Coronary artery (tissue), 2 donors: ENCODE results near the gene GLIPR2.

Experiments
- DNase-seq: peaks from one replicate; pipeline ENCODE4 v3.0.0-alpha.2; 2017; ENCODE audit warnings: low spot score
- H3K27ac ChIP-seq, 2 donors: fragments of 200-600 bp; sonication (generic); one replicate each; pipeline ENCODE4 v1.5.1; 2016 to 2019
- H3K4me3 ChIP-seq: fragments of 200-600 bp; sonication (generic); 2 replicates; pipeline ENCODE4 v1.5.1; 2016; ENCODE audit warnings: mild to moderate bottlenecking, moderate library complexity
- TF ChIP-seq, protein P1 (sequence below): fragments of 200-600 bp; sonication (generic); IDR thresholded peaks from one replicate; pipeline ENCODE4 v1.5.1; 2019; ENCODE audit warnings: antibody characterized with exemption

Gene GLIPR2

DNA sequence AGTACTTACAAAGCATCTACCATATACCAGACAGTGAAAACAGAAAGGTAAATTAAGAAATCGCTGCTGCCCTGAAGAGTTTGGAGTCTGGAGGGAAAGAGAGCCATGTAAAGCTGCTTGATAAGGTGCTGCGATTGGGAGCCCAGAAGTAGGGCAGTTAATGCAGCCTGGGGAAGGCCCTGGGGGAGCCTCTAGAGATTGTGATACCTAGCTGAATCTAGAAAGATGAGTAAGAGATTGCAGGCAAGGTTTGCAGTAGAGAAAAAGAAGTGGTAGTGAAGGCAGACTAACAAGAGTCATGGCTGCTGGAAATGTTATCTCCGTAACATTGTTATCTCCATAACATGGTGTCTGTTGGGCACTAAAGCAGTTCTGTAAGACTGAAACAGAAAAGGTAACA, 24.0 kb upstream of the GLIPR2 start:
- TF ChIP-seq, protein P1, sequence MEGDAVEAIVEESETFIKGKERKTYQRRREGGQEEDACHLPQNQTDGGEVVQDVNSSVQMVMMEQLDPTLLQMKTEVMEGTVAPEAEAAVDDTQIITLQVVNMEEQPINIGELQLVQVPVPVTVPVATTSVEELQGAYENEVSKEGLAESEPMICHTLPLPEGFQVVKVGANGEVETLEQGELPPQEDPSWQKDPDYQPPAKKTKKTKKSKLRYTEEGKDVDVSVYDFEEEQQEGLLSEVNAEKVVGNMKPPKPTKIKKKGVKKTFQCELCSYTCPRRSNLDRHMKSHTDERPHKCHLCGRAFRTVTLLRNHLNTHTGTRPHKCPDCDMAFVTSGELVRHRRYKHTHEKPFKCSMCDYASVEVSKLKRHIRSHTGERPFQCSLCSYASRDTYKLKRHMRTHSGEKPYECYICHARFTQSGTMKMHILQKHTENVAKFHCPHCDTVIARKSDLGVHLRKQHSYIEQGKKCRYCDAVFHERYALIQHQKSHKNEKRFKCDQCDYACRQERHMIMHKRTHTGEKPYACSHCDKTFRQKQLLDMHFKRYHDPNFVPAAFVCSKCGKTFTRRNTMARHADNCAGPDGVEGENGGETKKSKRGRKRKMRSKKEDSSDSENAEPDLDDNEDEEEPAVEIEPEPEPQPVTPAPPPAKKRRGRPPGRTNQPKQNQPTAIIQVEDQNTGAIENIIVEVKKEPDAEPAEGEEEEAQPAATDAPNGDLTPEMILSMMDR = no peak
- DNase-seq = no peak
- no peak overlapping the region for H3K27ac ChIP-seq

GRCh38 chr9:36113999-36114398, 22.5 kb upstream of the GLIPR2 start:
- TF ChIP-seq, protein P1 = no peak
- DNase-seq = no peak
- Histone ChIP-seq H3K27ac (no peak overlapping the region), H3K4me3 (no peak overlapping the region)

More for the DNA sequence above, 24.0 kb upstream of the GLIPR2 start:
- H3K4me3 ChIP-seq = no peak overlapping the region

GRCh38 chr9:36116593-36116992, 19.9 kb upstream of the GLIPR2 start:
- H3K27ac ChIP-seq = no peak overlapping the region
- TF ChIP-seq, protein P1 = no peak
- DNase-seq = no peak
- H3K4me3 ChIP-seq = no peak overlapping the region

DNA sequence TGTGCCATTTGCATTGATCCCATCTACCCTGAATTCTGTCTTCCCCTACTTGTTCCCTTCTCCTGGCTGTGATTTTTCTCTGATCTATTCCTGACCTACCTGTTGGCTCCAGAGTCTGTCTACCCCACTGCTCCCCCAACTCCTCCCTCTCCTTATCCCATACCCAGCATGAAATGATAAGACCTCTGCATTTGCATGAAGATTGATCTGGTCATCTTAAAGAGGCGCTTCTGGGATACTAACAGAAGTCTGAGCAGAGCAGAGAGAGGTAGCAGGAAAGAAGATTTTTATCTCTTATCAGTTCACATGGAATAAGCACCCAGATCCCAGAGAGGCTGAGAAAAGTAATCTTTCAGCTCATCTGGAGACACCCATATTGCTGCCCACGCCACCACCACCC, 18.3 kb upstream of the GLIPR2 start:
- no peak overlapping the region for H3K4me3 ChIP-seq
- no peak for DNase-seq
- no peak overlapping the region for H3K27ac ChIP-seq
- TF ChIP-seq, protein P1 = no peak

GRCh38 chr9:36118706-36119105, 17.8 kb upstream of the GLIPR2 start:
- TF ChIP-seq, protein P1 = no peak
- DNase-seq = no peak
- H3K4me3 ChIP-seq = no peak overlapping the region
- H3K27ac ChIP-seq = no peak overlapping the region

DNA sequence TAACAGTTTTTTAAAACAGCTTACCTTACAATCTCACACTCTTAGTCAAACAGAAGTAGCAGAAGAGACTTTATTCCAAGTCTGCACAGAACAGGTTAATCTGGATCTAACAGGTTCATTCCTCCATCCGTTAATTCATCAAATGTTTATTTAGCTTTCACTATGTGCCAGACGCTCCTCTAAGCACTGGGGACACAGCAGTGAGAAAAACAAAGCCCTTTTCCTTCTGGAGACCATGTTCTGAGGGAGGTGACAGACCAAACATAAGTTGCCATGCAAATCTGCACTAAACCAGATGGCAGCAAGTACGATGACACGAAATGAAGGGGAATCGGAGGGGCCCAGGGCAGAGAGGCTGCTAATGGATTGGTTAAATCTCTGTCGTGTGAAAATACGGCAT, 17.1 kb upstream of the GLIPR2 start:
- no peak overlapping the region for H3K4me3 ChIP-seq
- no peak overlapping the region for H3K27ac ChIP-seq
- DNase-seq = no peak
- TF ChIP-seq, protein P1 = no peak

DNA sequence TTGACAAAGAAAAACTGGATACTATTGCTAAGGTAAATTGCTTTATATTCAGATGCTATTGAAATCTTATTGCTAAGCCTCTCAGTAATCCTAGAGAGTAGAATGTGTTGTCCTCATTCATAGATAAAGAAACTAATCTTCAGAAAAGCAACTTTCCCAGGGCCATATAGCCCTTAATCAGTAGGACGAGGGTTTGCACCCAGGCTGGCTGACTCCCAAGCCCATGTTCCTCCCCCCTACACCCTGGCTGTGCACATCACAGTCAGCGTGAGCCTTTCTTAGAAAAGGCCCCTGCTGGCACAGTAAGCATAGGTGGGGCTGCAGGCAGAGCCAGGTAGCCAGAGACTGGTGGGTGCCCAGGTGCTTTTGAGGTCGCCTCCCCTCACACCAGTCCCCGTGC, 15.8 kb upstream of the GLIPR2 start:
- TF ChIP-seq, protein P1 = no peak
- Histone ChIP-seq H3K4me3 (no peak overlapping the region), H3K27ac (no peak overlapping the region)
- no peak for DNase-seq
